Renal cortex interstitium (tissue), 11 donors: ENCODE results near the gene MTSS2. TPM values are rescaled to one million over a fixed set of nuclear protein-coding genes. Genes with fewer than 3 reads are reported as not detected.
A peak's percentile ranks its signal among the peaks of the same experiment; 100 is the strongest.

Experiments
- DNase-seq, 11 donors: peaks; one replicate each; pipeline ENCODE4 v3.0.0-alpha.2; 2013; ENCODE audit warnings: low read depth in 9 of 11, low spot score in 4 of 11; ENCODE audit errors: extremely low read depth in 1 of 11
- polyA plus RNA-seq, 3 donors: library from polyadenylated mRNA; unstranded; fragments of 120-200 nt; gene quantifications; one replicate each; pipeline ENCODE4 v1.2.1, GENCODE V29; 2013; ENCODE audit not compliant: insufficient read length in 3 of 3

MTSS2 gene
- polyA plus RNA-seq, 3 donors: 37.5 to 54.8 (median 40.7) TPM

DNA sequence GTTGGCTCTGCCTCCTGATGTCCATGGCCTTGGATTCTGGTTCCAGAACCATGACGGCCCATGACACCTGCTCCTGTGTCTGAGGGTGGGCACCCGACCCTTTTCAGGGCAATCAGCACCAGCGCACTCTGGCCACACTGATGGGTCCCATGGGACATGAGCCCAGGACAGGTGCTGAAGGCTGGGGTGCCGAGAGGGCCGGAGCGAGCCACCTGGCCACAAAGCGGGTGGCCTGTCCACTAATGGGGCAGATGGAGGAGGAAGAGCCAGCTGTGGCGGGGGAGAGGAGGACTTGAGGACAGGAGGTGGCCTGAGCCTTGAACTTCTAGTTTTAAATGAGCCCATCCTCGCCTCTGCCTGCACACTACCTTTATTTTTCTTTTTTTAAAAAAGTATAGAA is 31.2 kb upstream of the MTSS2 start:
- DNase-seq: no peak

DNA sequence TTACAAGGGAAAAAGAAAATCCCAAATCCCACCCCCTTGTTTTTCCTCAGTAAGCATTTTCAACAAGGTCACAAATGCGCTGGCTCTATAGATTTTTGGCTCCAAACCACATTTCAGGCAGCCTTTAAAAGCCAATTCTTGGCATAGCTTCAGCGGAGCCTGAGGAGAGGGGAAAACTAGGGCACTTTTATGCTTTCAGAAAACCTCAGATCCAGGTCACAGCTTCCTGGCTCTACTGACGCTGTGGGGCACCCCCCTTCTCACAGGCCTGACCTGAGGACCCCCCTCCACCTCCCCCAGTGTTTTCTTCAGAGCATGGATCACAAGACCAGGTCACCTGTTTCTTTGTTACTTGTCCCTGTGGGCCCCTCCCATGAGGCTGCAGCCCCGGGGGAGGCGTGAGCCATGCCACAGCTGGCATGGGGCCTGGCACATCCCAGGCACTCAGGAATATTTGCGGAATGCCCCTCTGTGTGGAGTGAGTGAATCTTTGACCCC is 30.1 kb upstream of the MTSS2 start:
- peak in 1 of 11 donors; percentile 79 for DNase-seq

DNA sequence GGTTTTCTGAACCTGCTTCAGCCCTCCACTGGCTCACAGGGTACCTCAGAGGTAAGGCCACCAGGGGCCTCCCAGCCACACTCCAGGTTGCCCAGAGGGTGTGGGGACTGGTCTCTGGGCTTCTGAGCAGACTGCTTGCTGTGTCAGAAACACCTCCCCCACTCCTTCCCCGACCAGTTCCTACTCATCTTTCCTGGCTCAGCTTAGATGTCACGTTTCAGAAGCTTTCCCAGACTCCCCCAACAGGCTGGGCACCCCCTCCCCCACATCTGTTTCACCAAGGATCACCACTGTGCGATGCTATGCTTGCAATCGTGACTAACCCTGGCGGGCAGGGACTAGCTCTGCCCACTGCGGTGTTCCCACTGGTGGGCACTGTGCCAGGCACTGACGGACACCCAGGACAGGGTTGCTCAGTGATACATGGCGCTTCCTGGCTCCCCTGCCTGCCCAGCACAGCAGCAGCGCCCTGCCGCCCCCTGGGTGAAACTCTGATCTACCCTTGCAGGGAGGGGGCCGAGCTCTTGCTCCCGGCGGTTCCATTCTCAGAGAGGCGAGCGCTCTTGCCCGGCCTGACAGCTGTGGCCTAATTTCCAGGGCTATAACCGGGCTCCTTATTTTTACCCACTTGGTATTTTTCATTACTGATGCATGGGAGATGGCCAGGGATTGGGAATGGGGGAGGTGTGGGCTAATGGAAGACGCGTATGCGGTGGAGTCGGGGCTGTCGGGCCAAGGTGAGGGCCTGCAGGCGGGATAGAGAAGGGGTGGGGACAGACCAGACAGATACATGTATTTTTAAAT is 29.4 kb upstream of the MTSS2 start:
- DNase-seq: peak in 8 of 11 donors; percentile 75 to 90 (median 84)

DNA sequence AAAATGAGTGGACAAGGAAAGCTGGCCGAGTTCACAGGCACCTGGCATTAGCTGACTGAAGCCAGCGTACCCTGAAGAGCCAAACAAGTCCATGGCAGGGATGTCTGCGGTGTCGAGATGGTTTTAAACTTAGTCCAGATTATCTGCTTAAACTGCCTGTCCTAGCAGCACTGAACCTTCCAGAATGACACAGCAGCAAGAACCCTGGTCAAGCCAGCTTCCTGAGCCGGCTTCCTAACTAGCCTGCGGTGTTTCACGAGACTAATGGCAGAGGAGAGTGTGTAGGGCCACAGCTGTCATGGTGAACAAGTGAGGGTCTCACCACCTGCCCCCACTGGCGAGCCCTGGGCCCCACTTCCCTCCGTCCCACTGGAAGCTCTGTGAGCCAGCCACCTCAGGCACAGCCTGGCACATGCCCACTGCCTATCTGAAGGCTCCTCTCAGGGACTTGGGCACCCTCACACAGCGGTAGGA is 28.8 kb upstream of the MTSS2 start:
- DNase-seq: no peak

DNA sequence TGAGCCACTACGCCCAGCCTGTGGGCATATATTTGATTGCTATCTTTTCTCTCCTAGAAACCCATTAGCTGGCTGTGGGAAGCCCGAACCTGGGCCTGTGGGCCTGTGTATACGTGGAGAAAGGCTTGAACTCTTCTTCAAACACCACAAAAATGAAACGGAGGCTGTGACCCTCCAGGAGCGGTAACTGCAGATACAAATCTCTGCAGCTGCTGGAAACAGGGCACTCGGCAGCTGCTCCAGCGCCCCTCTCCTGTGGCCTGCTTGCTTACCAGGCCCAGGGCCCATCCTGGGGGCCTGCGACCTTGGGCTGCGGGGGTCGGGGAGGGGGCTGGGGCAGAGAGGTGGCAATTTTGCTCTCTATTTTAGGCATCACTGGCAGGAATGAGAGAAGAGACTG is 28.0 kb upstream of the MTSS2 start:
- DNase-seq: no peak

DNA sequence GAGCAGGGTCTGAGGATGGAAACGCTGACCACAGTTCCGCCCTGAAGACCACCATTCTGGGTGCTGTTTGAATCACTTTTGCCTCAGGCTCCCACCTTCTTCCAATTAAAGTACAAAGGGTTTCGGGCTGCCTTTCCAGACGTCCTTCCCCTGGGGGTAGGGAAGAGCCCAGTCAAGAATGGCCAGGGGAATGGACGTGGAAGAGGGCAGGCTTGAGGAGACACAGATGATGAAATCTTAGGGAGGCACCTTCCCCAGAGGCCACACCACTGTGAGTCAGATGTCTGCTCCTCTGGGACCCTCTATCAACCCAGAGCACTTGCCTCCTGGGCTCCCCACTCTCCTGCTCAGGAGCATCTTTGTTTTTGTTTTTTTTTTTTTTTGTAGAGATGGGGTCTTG is 27.5 kb upstream of the MTSS2 start:
- DNase-seq: no peak

DNA sequence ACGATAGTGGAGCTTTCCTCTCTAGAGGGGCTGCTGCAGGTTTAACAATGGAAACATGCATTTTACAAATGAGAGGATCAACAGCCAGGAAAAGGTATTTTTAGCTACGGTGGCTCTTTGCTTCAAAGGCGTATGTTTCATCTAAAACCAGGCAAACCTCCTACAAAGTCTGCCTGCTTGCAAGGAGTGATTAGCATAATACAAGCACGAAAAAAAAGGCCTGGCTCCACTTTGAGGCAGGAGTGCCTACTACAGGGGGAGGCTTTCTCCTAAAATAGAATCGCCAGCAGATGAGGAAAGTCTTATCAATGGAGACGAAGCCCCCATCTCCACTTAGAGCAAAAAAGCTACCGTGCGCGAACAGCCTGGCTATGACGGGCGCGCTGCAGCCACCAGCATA is 27.1 kb upstream of the MTSS2 start:
- DNase-seq: no peak

DNA sequence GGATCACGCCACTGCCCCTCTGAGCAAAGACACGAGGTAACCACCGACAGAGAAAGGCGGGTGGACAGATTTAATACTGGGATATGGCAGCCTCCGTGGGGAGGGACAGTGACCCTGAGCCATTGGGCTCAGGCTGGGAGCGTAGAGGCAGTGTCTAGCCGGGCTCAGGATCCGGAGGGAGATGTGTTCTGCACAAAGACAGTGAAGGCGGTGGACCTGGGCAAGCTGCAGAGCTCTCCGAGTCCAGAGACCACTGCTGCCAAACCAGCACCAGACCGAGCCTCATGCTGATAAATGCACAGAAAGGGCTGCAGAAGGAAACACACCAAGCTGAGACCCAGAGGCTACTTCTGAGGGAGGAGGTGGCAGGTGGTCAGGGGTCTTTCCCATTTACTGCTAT is 26.5 kb upstream of the MTSS2 start:
- no peak for DNase-seq

DNA sequence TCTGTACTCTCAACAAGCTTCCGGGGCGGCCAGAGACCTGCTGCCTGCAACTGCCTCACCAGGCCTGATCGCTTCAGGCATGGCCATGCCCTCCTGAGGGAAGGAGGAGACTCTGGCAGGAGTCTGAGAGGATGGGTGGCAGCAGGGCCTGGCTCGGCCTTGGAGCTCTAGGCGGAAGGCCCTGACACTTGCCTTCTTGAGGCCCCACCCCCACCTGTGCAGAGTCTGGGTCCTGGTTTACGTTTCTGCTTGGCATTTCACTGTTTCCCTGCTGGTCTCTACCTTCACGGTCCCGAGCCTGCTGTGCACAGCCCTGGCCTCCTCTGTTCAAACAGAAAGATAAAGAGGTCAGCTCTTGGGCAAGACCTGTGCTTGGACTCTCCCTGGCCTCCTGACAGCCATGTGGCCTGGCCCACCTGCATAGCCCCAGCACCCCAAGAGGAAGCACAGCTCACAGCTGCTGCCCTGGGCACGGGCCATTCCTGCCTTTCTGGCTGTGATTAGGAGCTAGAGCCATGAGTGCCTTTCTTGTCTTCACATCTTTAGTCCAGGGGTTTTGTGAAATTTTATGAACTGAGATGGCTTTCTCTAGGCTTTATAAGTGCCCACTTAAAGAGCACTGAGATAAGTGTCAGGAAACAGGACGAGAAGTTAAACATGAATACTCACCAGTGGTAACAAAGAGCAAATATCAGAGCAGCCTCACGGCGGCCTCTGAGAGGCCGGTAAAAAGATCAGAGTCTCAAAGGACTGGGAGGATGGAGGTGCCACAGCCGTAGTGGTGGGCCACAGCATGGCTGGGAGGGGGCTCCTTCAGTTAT is 25.6 kb upstream of the MTSS2 start:
- no peak for DNase-seq

DNA sequence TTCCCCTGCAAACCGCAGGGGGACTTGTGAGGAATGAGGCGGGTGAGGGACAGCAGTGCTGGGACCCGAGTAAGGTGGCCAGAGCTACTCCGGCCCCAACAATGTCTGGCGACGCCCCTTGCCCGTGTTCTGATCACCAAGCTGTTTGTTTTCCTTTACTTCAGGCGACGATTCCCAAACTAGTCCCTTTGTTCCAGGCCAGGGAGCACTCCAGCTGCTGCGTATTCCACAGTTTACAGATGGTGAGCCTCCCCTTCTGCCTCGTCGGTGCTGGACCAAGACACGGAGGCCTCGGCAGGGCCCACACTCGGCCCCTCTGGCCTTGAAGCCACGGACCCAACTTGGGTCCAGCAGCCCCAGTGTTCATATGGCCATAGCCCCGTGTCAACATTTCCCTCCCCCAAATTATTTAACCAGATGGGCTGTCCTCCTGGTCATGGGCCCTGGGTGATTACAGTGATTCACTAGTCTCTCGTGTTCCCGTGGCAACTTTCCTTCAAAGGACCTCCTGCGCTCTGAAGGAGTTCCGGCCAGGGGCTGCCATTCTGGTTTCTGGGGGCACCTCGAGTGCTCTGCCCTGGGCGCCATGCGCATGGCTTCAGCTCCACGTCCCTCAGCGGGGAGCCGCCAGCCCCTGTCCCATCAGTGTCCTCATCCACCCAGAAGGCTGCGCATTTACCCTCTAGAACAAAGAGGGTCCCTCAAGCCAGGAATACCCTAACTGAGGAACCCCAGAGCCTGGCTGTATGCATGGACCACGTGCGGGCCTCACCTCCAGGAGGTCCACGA is 24.8 kb upstream of the MTSS2 start:
- no peak for DNase-seq

DNA sequence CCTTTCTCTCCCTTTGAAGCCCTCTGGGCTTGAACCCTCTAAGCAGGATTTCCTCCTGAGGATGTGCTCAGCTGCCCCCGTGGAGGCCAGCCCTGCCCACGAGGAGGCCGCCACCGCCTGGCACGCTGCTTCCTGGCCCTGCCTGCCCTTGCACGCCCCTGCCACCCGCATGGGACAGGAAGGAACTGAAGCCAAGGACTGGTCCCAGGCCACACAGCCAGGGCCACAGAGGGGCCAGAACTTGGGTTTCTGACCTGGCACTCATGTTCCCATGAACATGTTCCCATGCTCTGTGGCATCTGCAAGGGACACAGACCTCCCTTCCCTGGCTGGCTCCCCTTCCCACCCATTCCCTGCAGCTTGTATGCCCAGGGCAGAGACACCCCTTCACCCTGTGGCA is 24.1 kb upstream of the MTSS2 start:
- no peak for DNase-seq

DNA sequence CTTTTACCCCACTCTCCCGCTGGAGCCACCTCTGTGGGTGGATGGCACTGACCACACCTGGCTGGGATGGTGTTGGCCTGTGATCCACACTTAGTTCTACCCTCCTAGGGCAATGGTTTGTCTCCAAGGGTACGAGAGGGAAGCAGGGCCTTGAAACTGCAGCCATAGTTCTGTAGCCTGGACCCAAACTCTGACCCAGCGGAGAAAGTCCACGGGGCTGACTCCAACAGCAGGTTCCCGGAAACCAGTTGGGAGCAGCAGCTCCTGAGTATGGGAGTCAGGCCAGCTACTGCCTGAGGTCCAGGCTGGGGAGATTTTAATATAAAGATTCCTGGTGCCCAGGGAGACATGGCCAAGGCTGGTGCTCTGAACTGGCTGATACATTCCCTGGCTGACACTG is 23.6 kb upstream of the MTSS2 start:
- DNase-seq: no peak

DNA sequence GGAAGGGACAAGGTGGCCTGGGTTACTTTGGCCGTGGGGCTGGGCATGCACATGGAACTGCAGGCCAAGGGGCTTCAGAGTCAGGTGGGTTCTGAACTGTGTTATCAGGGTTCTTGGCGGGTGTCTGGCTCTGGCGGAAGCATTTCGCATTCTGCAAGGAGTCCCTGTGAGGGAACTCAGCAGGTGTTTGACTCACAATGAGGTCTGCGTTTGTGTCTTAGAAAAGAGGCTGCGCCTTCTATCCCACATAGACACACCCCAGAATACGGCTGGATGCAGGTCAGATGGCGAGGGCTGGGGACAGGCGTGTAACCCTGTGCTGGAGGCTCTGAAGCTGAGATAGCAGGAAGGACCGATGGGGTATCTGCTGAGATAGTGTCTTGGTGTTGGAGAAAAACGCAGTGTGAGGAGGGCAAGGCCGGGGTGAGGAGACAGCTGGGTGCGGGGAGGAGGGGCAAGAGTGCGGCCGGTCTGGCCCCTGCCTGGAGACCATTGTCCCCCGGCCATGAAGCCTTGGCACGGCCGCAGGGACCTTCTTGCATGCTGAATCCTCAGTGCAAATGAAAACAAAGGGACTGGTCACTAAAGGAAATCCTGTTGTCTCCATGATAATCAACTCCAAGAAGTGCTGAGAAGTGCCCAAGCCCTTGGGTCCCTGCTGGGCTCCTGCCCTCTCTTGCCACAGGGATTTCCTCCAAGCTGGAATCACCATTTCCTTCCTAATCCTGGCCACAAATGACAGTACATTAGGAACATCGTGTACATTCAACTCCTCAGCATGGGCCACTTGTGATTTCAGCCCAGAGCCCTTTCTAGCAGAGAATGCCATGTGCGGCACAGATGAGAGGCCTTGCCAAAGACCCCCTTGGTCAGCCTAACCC is 22.8 kb upstream of the MTSS2 start:
- DNase-seq: no peak

DNA sequence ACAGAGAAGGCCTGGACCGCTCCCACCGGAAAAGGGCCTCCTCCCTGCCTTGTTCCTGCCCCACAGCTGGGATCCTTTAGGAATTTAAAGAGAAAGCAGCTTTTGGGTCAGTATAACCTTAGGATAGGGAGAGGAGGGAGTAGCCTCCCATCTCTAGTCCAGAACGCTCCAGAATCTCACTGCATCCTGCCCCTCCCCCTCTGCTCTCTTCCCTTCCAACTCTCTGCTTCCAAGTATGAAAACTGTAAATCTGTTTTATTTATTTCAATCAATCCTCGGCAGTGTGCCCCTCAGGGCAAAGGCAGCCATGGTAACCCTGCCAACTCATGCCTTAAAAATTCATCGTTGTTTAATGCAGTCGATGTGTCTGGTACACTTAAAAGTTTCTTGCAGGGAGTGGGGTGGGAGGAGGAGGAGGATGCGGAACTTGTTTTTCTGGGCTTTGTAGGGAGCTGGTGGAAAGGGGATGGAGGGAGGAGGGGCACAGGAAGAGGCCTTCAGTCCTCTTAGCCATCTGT is 21.2 kb upstream of the MTSS2 start:
- peak in 3 of 11 donors; percentile 64 to 70 (median 65) for DNase-seq

DNA sequence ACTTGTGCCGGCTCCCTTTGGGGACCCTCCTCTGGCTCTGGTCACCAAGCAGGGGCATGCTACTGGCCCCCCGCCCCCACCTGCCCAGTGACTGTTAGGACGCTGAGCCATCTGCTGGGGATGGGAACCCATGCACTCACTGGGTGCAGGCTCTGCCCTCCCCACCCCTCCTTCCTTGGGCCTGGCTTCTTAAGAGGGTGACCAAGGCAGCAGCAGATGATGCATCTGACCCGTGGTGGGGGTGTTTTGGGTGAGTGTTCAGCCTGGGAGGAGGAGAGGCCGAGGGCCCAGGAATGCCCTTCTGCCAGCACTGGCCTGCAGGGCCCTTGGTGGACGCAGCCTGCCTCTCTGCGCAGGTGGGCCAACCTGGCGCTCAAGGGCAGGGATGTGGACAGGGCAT is 19.2 kb upstream of the MTSS2 start:
- no peak for DNase-seq

DNA sequence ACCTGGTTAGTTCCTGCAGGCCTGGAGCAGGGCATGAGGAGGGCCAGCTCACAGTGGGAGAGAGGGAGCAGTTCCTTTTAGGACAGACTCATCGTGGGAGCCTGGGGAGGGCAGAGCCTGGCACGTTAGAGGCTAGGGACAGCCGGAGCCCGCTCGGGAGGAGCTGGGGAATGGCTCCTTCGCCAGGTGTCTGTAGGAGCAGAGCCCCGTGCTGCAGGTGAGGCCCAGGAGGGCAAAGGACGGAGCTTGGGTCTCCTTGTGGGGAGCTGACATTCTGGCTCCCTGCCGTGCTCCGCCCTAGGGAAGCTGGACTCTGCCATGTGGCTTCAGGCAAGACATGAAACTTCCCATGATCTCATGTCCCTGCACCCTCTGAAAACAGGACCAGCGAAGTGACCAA is 18.7 kb upstream of the MTSS2 start:
- no peak for DNase-seq

DNA sequence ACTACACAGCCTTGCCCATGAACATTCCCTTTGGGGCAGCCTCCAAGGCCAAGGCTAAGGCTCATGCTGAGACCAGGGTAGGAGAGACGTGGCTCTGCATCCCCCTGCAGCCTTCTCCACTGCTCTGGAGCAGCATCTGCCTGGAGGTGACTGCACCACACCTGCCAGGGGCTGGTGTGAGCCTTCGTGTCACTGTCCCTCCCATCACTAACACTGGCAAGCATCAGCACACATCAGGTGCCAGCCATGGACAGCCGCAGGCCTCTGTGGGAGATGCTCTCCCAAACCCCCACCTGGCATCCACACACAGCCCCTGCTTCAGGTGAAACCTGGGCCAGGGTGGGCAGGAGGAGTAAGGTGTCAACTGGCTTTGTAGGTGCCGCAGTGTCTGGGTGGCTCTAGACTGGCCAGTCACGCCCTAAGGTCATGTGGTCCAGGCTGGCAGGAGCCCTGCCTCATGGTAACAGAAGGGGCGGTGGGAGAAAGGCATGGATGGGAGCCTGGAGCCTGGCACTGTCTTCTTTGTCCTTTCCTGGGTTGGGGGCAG is 18.1 kb upstream of the MTSS2 start:
- DNase-seq: no peak
